ENCODE data around the gene MEX3A. TPM values are rescaled to one million over a fixed set of nuclear protein-coding genes. Genes with fewer than 3 reads are reported as not detected.
"Not testable (repeated sequence)": the region's sequence is repeated elsewhere in the genome, so short reads cannot be mapped to it uniquely, and the experiment has no call there.

MEX3A gene
- polyA plus RNA-seq (ENCODE audit: insufficient read length in 10 of 10) = 10 to 100 TPM; 10.8 to 30.7 (median 21.3) TPM
- long read RNA-seq, donor 1, full-length matches to known transcripts = 9 of 9 reads
- long read RNA-seq, donor 1, partial matches to known transcripts = 0 of 9 reads
- long read RNA-seq, donor 1, other reads (novel, unspliced or antisense) = 0 of 9 reads
- long read RNA-seq, donor 2, full-length matches to known transcripts = 7 of 7 reads
- long read RNA-seq, donor 2, partial matches to known transcripts = 0 of 7 reads
- long read RNA-seq, donor 2, other reads (novel, unspliced or antisense) = 0 of 7 reads
- long read RNA-seq, donor 3 = 0 reads
- long read RNA-seq, donor 4, full-length matches to known transcripts = 1 of 223 reads
- long read RNA-seq, donor 4, partial matches to known transcripts = 222 of 223 reads
- long read RNA-seq, donor 4, other reads (novel, unspliced or antisense) = 0 of 223 reads
- long read RNA-seq, donor 5, full-length matches to known transcripts = 10 of 10 reads
- long read RNA-seq, donor 5, partial matches to known transcripts = 0 of 10 reads
- long read RNA-seq, donor 5, other reads (novel, unspliced or antisense) = 0 of 10 reads
- long read RNA-seq, donor 6, full-length matches to known transcripts = 9 of 9 reads
- long read RNA-seq, donor 6, partial matches to known transcripts = 0 of 9 reads
- long read RNA-seq, donor 6, other reads (novel, unspliced or antisense) = 0 of 9 reads
- long read RNA-seq, donor 7, full-length matches to known transcripts = 8 of 8 reads
- long read RNA-seq, donor 7, partial matches to known transcripts = 0 of 8 reads
- long read RNA-seq, donor 7, other reads (novel, unspliced or antisense) = 0 of 8 reads
- long read RNA-seq, donor 8, full-length matches to known transcripts = 4 of 4 reads
- long read RNA-seq, donor 8, partial matches to known transcripts = 0 of 4 reads
- long read RNA-seq, donor 8, other reads (novel, unspliced or antisense) = 0 of 4 reads
- long read RNA-seq, donor 9, full-length matches to known transcripts = 2 of 2 reads
- long read RNA-seq, donor 9, partial matches to known transcripts = 0 of 2 reads
- long read RNA-seq, donor 9, other reads (novel, unspliced or antisense) = 0 of 2 reads

GRCh38 chr1:156082309-156083091 lies at the start of gene MEX3A:
MEX3A (minus strand) TSS chr1:156082465; CDS start chr1:156081998, 467 bp downstream.
- peak; percentile 86 to 97 (median 93) for DNase-seq

- DNase-seq = no peak
These were observed 48.3 kb upstream of the MEX3A start for GRCh38 chr1:156130578-156130942.

GRCh38 chr1:156129687-156130577 lies 47.7 kb upstream of the MEX3A start:
- DNase-seq = peak; percentile 87 to 95 (median 93)

GRCh38 chr1:156128654-156129597 lies 46.7 kb upstream of the MEX3A start:
- DNase-seq = peak; percentile 91 to 97 (median 95)

GRCh38 chr1:156128308-156128653 lies 46.0 kb upstream of the MEX3A start:
- no peak for DNase-seq

GRCh38 chr1:156126630-156127534 lies 44.6 kb upstream of the MEX3A start:
- DNase-seq = peak in 2 of 3 donors; percentile 57 to 84

GRCh38 chr1:156126043-156126629 lies 43.9 kb upstream of the MEX3A start:
- peak; percentile 89 to 96 (median 95) for DNase-seq

GRCh38 chr1:156125544-156125943 lies 43.3 kb upstream of the MEX3A start:
- not testable (repeated sequence) for DNase-seq

- peak in 1 of 3 donors; percentile 54 for DNase-seq
These were observed 42.6 kb upstream of the MEX3A start for GRCh38 chr1:156124557-156125483.

GRCh38 chr1:156123356-156124196 lies 41.3 kb upstream of the MEX3A start:
- DNase-seq = peak; percentile 98 to 99 (median 98)

GRCh38 chr1:156122519-156123355 lies 40.5 kb upstream of the MEX3A start:
- DNase-seq = peak; percentile 86 to 88 (median 87)

GRCh38 chr1:156122086-156122485 lies 39.8 kb upstream of the MEX3A start:
- no peak for DNase-seq

GRCh38 chr1:156121457-156121856 lies 39.2 kb upstream of the MEX3A start:
- peak in 1 of 3 donors; percentile 52 for DNase-seq

- DNase-seq = not testable (repeated sequence)
These were observed 38.7 kb upstream of the MEX3A start for GRCh38 chr1:156121005-156121404.
